Measurements from ENCODE around the gene STUM. TPM values are rescaled to one million over a fixed set of nuclear protein-coding genes. Genes with fewer than 3 reads are reported as not detected.
A peak's percentile ranks its signal among the peaks of the same experiment; 100 is the strongest.
"Not testable (repeated sequence)": the region's sequence is repeated elsewhere in the genome, so short reads cannot be mapped to it uniquely, and the experiment has no call there.

STUM gene
- total RNA-seq, 5 donors from 2014 or later (not counting 1 experiment from before 2014, with no cell fraction given): 0.10 TPM; not detected in 4

DNA sequence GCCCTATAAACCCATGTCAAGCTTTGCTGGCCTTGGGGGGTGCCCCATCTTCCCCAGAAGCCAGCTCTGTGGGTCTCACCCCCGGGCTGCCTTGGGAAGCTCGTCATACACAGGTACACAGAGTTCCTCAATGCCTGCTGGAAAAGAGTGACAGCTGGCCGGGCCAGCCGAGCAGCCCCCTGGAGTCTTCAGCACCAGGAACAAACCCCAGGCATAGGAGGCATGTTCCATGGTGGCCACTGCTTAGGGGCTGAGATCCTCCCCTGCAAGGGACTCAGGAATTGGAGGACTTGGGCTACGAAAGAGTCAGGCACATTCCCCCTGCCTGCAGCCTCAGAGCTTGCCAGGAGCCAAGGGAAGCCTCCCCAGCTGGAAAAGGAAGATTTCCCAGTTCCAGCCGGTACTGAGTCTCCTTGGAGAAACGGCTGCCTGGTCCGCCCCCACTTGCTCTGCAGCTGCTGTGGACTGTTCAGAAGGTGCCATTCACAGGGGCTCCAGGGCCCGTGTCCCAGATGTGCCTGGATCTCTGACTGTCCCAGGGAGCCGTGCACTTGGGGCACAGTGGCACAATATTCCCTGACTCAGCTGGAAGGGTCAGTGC is 89.5 kb downstream of the STUM start:
- no peak for DNase-seq
- Histone ChIP-seq H3K27me3 (replicated peaks in 1 of 2; ENCODE audit: control insufficient read depth in 2 of 2, extremely low read depth in 1 of 2, insufficient read depth in 2 of 2, low read length in 1 of 2) (no peaks in the 10 kb centered on the region), H3K36me3 (ENCODE audit: control insufficient read depth in 2 of 2, extremely low read depth in 1 of 2, insufficient read depth in 1 of 2, low read length in 1 of 2) (peaks cover 15 to 95% of the 10 kb centered on the region in 2 donors), H3K9me3 (no peaks in the 10 kb centered on the region), H3K27ac (ENCODE audit: low read length) (no peak overlapping the region), H3K4me3 (ENCODE audit: control insufficient read depth in 1 of 2, extremely low read depth in 1 of 2, low read length in 1 of 2) (no peak overlapping the region), H3K4me1 (ENCODE audit: control insufficient read depth in 1 of 2, extremely low read depth in 1 of 2, insufficient read depth in 2 of 2, low read length in 2 of 2) (peaks cover 29 to 75% of the 10 kb centered on the region in 2 experiments)
- H3K27ac Mint-ChIP-seq: peak overlapping the region; percentile 65 to 74
- CTCF ChIA-PET: interaction anchor here in 1 of 2 donors (0.9 to 1.1 kb wide), 2 partner anchors 49 to 57 kb away, joined by 3 to 4 read pairs; no protein-coding TSS in a partner anchor
- ATAC-seq (replicated peaks in 1 of 4): no peak
- 94% methylated on average over 10 of the region's 10 CpGs for WGBS (ENCODE audit: insufficient coverage)
- H3K36me3 Mint-ChIP-seq: peaks cover 38% of the 10 kb centered on the region
- POLR2A ChIA-PET: no interaction called here
- peaks cover 54 to 76% (median 55%) of the 10 kb centered on the region in 3 donors for H3K4me1 Mint-ChIP-seq
- no peaks in the 10 kb centered on the region for H3K27me3 Mint-ChIP-seq
- no peaks in the 10 kb centered on the region for H3K9me3 Mint-ChIP-seq
- no peak overlapping the region for H3K4me3 Mint-ChIP-seq

DNA sequence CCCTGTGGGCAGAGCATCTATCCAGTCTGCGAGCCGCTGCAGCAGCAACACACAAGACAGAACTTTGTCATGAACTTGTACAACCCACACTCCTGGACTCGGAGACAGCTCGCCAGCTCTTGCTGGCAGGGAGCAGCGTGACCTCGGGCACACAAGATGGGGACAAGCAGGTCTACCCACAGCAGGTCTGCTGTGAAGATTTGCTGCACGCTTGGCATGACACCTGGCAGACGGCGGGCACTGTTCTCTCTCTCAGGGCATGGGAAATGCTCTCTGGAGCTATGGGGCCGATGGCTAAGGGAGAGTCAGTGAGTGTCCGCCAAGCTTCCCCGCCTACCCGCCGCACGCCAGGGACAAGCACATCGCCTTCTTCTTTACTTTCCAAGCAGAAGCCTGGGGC is 90.0 kb downstream of the STUM start:
- Histone ChIP-seq H3K9me3 (no peaks in the 10 kb centered on the region), H3K4me3 (ENCODE audit: control insufficient read depth in 1 of 2, extremely low read depth in 1 of 2, low read length in 1 of 2) (no peak overlapping the region), H3K36me3 (ENCODE audit: control insufficient read depth in 2 of 2, extremely low read depth in 1 of 2, insufficient read depth in 1 of 2, low read length in 1 of 2) (peaks cover 15 to 92% of the 10 kb centered on the region in 2 donors), H3K4me1 (ENCODE audit: control insufficient read depth in 1 of 2, extremely low read depth in 1 of 2, insufficient read depth in 2 of 2, low read length in 2 of 2) (peaks cover 28 to 75% of the 10 kb centered on the region in 2 experiments), H3K27me3 (replicated peaks in 1 of 2; ENCODE audit: control insufficient read depth in 2 of 2, extremely low read depth in 1 of 2, insufficient read depth in 2 of 2, low read length in 1 of 2) (no peaks in the 10 kb centered on the region), H3K27ac (ENCODE audit: low read length) (no peak overlapping the region)
- Mint-ChIP-seq H3K4me3 (no peak overlapping the region), H3K9me3 (no peaks in the 10 kb centered on the region), H3K27me3 (no peaks in the 10 kb centered on the region), H3K36me3 (peaks cover 35% of the 10 kb centered on the region), H3K4me1 (peaks cover 54 to 76% (median 55%) of the 10 kb centered on the region in 3 donors), H3K27ac (peak overlapping the region; percentile 28 to 67)
- DNase-seq: peak in 1 of 35 experiments; percentile 1
- ChIA-PET CTCF (interaction anchor here in 1 of 2 donors (0.6 to 0.7 kb wide), 2 partner anchors 11 to 35 kb away, joined by 3 read pairs; no protein-coding TSS in a partner anchor), POLR2A (interaction anchor here in 1 of 2 donors (0.7 kb wide), 1 partner anchor 50 kb away, joined by 9 read pairs; no protein-coding TSS in a partner anchor)
- ATAC-seq (replicated peaks in 1 of 4): no peak
- 93% methylated on average over 10 of the region's 16 CpGs for WGBS (ENCODE audit: insufficient coverage)

DNA sequence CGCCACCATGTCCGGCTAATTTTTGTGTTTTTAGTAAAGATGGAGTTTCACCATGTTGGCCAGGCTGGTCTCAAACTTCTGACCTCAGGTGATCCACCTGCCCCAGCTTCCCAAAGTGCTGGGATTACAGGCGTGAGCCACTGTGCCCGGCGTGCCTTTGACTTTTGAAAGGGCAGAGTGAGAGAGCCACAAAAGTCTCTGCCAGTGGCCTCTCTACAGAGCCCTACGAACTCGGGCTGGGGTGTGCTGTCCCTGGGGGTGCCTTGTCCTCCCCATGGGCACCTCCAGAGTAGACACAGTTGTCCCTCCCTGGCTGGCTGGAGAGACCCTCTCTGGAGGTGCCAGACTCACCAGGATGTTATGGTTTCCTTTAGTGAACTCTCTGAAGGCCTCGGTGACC is 90.6 kb downstream of the STUM start:
- POLR2A ChIA-PET: interaction anchor here (0.6 to 0.7 kb wide), 2 partner anchors 18 to 50 kb away, joined by 7 to 9 read pairs; no protein-coding TSS in a partner anchor
- H3K36me3 ChIP-seq (ENCODE audit: control insufficient read depth in 2 of 2, extremely low read depth in 1 of 2, insufficient read depth in 1 of 2, low read length in 1 of 2): peaks cover 15 to 91% of the 10 kb centered on the region in 2 donors
- CTCF ChIA-PET: interaction anchor here in 1 of 2 donors (0.6 to 0.7 kb wide), 2 partner anchors 10 to 35 kb away, joined by 3 read pairs; no protein-coding TSS in a partner anchor
- peaks cover 55 to 77% (median 56%) of the 10 kb centered on the region in 3 donors for H3K4me1 Mint-ChIP-seq
- peaks cover 34% of the 10 kb centered on the region for H3K36me3 Mint-ChIP-seq
- not testable (repeated sequence) for H3K27me3 Mint-ChIP-seq; H3K9me3 ChIP-seq; H3K4me3 ChIP-seq (ENCODE audit: control insufficient read depth in 1 of 2, extremely low read depth in 1 of 2, low read length in 1 of 2); H3K27me3 ChIP-seq (replicated peaks in 1 of 2; ENCODE audit: control insufficient read depth in 2 of 2, extremely low read depth in 1 of 2, insufficient read depth in 2 of 2, low read length in 1 of 2); H3K4me3 Mint-ChIP-seq; H3K9me3 Mint-ChIP-seq; ATAC-seq (replicated peaks in 1 of 4); H3K27ac ChIP-seq (ENCODE audit: low read length)
- H3K4me1 ChIP-seq (ENCODE audit: control insufficient read depth in 1 of 2, extremely low read depth in 1 of 2, insufficient read depth in 2 of 2, low read length in 2 of 2): peaks cover 32 to 75% of the 10 kb centered on the region in 2 experiments
- WGBS (ENCODE audit: insufficient coverage): 96% methylated on average over 5 of the region's 8 CpGs
- DNase-seq: peak in 1 of 35 experiments; percentile 0
- peak overlapping the region; percentile 58 to 67 for H3K27ac Mint-ChIP-seq

DNA sequence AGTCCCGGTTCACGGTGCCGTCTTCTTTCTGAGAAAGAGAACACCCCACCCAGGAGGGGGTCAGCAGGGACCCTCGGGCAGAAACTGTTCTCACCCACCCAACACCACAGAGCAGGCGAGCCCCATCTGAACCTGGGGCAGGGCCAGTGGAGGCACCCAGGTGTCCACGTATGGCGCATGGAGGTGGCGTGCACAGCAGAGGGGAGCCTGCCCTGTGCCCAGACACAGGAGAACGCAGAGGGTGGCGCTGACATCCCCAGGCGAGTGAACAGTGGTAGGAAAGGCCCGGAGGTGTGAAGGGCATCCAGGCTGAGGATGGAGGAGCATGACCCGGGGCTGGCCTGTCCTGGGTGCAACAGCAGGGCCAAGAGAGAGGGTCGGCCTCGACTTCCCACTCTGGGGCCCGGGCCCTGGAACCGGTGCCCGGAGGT is 91.1 kb downstream of the STUM start:
- POLR2A ChIA-PET: no interaction called here
- CTCF ChIA-PET: no interaction called here
- Mint-ChIP-seq H3K4me3 (no peak overlapping the region), H3K36me3 (peaks cover 30% of the 10 kb centered on the region), H3K27ac (peak overlapping the region; percentile 43 to 58), H3K4me1 (peaks cover 55 to 77% (median 56%) of the 10 kb centered on the region in 3 donors), H3K27me3 (no peaks in the 10 kb centered on the region), H3K9me3 (no peaks in the 10 kb centered on the region)
- H3K27ac ChIP-seq (ENCODE audit: low read length): no peak overlapping the region
- DNase-seq: no peak
- peaks cover 35 to 75% of the 10 kb centered on the region in 2 experiments for H3K4me1 ChIP-seq (ENCODE audit: control insufficient read depth in 1 of 2, extremely low read depth in 1 of 2, insufficient read depth in 2 of 2, low read length in 2 of 2)
- H3K9me3 ChIP-seq: no peaks in the 10 kb centered on the region
- no peaks in the 10 kb centered on the region for H3K27me3 ChIP-seq (replicated peaks in 1 of 2; ENCODE audit: control insufficient read depth in 2 of 2, extremely low read depth in 1 of 2, insufficient read depth in 2 of 2, low read length in 1 of 2)
- no peak overlapping the region for H3K4me3 ChIP-seq (ENCODE audit: control insufficient read depth in 1 of 2, extremely low read depth in 1 of 2, low read length in 1 of 2)
- H3K36me3 ChIP-seq (ENCODE audit: control insufficient read depth in 2 of 2, extremely low read depth in 1 of 2, insufficient read depth in 1 of 2, low read length in 1 of 2): peaks cover 15 to 89% of the 10 kb centered on the region in 2 donors
- ATAC-seq (replicated peaks in 1 of 4): no peak
- WGBS (ENCODE audit: insufficient coverage): 89% methylated on average over 16 of the region's 18 CpGs

DNA sequence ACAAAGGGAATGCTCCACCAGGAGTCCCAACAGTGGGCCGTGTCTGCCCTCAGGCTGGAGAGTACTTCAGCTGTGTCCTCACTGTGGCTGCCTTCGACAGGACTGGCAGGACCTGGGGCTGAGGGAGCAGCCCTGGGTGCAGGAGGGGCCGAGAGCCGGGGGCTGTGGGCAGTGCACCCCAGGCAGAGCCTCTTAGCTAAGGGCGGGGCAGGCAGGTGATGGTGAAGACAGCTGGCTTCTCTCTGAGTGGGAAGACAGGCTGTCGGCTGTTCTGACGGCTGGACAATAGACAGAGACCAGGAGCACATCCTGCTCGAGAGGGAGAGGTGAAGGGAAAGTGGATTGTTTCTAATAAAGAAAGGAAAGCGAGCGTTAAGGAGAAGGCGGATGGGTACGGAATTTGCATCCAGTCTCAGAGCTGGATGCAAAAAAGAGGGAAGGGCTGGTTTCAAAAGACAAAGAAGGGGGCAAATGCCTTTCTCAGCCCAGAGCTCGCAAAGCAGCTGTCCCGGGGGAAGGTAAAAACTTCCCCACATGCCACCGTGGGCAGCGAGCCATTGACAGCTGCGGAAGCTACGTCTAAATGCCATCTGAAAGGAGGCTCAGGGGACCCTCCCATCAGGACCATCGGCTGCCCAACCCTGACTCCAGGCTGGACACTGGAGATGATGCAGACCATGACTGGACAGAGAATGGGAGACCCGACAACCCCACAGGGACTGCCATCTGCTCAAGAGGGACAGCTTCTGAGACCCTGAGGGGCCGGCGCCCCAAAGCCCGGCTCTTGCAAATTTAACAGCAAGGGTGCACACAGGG is 92.0 kb downstream of the STUM start:
- peaks cover 24% of the 10 kb centered on the region for H3K36me3 Mint-ChIP-seq
- H3K4me1 Mint-ChIP-seq: peaks cover 55 to 78% (median 57%) of the 10 kb centered on the region in 3 donors
- peak overlapping the region; percentile 67 to 73 for H3K27ac Mint-ChIP-seq
- no peak overlapping the region for H3K4me3 Mint-ChIP-seq
- DNase-seq (no peak), ATAC-seq (replicated peaks in 1 of 4) (no peak)
- no peak overlapping the region for H3K27ac ChIP-seq (ENCODE audit: low read length)
- H3K27me3 Mint-ChIP-seq: no peaks in the 10 kb centered on the region
- no peaks in the 10 kb centered on the region for H3K9me3 ChIP-seq
- ChIA-PET CTCF (interaction anchor here in 1 of 2 donors (0.9 kb wide), 1 partner anchor 22 kb away, joined by 3 read pairs; no protein-coding TSS in a partner anchor), POLR2A (interaction anchor here in 1 of 2 donors (0.7 to 1.6 kb wide), 2 partner anchors 24 to 47 kb away, joined by 3 read pairs; no protein-coding TSS in a partner anchor)
- no peaks in the 10 kb centered on the region for H3K27me3 ChIP-seq (replicated peaks in 1 of 2; ENCODE audit: control insufficient read depth in 2 of 2, extremely low read depth in 1 of 2, insufficient read depth in 2 of 2, low read length in 1 of 2)
- no peaks in the 10 kb centered on the region for H3K9me3 Mint-ChIP-seq
- no peak overlapping the region for H3K4me3 ChIP-seq (ENCODE audit: control insufficient read depth in 1 of 2, extremely low read depth in 1 of 2, low read length in 1 of 2)
- H3K36me3 ChIP-seq (ENCODE audit: control insufficient read depth in 2 of 2, extremely low read depth in 1 of 2, insufficient read depth in 1 of 2, low read length in 1 of 2): peaks cover 15 to 93% of the 10 kb centered on the region in 2 donors
- WGBS (ENCODE audit: insufficient coverage): 93% methylated on average over 19 of the region's 23 CpGs
- H3K4me1 ChIP-seq (ENCODE audit: control insufficient read depth in 1 of 2, extremely low read depth in 1 of 2, insufficient read depth in 2 of 2, low read length in 2 of 2): peaks cover 38 to 75% of the 10 kb centered on the region in 2 experiments

DNA sequence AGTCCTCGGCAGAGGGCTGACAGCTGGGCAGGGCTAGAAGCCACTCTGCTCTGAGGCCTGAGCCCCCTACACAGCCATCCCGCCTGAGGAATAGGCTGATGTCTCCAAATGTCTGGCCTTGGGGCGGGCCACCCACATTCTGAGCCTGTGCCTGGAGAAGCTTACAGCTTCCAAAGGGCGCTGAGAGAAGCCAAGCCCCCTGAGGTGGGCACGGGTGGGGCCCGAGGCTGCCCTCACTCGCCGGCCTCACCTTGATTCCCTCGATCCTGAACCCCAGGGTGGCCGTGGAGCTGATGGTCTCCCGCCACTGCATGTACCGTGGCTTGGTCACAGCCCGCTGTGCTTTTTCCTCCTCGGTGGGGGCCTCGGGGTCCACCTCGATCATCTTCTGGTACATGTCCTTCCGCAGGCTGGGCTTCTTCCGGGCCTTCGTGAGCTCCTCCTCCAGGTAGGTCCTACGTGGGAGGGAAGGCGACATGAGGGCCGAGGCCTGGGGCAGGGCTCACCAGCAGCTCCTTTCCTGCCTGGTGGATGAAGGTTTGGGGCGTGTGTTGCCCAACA is 93.2 kb downstream of the STUM start:
- Histone ChIP-seq H3K4me1 (ENCODE audit: control insufficient read depth in 1 of 2, extremely low read depth in 1 of 2, insufficient read depth in 2 of 2, low read length in 2 of 2) (peaks cover 37 to 76% of the 10 kb centered on the region in 2 experiments), H3K4me3 (ENCODE audit: control insufficient read depth in 1 of 2, extremely low read depth in 1 of 2, low read length in 1 of 2) (no peak overlapping the region), H3K9me3 (no peaks in the 10 kb centered on the region), H3K27ac (ENCODE audit: low read length) (no peak overlapping the region), H3K27me3 (replicated peaks in 1 of 2; ENCODE audit: control insufficient read depth in 2 of 2, extremely low read depth in 1 of 2, insufficient read depth in 2 of 2, low read length in 1 of 2) (no peaks in the 10 kb centered on the region), H3K36me3 (ENCODE audit: control insufficient read depth in 2 of 2, extremely low read depth in 1 of 2, insufficient read depth in 1 of 2, low read length in 1 of 2) (peaks cover 17 to 93% of the 10 kb centered on the region in 2 donors)
- peaks cover 32% of the 10 kb centered on the region for H3K36me3 Mint-ChIP-seq
- ChIA-PET CTCF (no interaction called here), POLR2A (interaction anchor here in 1 of 2 donors (1.6 kb wide), 1 partner anchor 46 kb away, joined by 3 read pairs; no protein-coding TSS in a partner anchor)
- no peak for DNase-seq
- peak overlapping the region; percentile 39 to 68 for H3K27ac Mint-ChIP-seq
- H3K4me3 Mint-ChIP-seq: no peak overlapping the region
- peaks cover 57 to 79% (median 57%) of the 10 kb centered on the region in 3 donors for H3K4me1 Mint-ChIP-seq
- 98% methylated on average over 22 of the region's 23 CpGs for WGBS (ENCODE audit: insufficient coverage)
- no peak for ATAC-seq (replicated peaks in 1 of 4)
- no peaks in the 10 kb centered on the region for H3K9me3 Mint-ChIP-seq
- H3K27me3 Mint-ChIP-seq: no peaks in the 10 kb centered on the region
